Breast epithelium (tissue), 4 donors: ENCODE measurements around the gene DPH6. TPM values are rescaled to one million over a fixed set of nuclear protein-coding genes. Genes with fewer than 3 reads are reported as not detected.
A peak's percentile ranks its signal among the peaks of the same experiment; 100 is the strongest.

Experiments
- DNase-seq, 2 donors: peaks; one replicate each; pipeline ENCODE4 v3.0.0-alpha.2; 2019; ENCODE audit warnings: low spot score in 2 of 2
- H3K27ac ChIP-seq, 2 donors: fragments of 200-600 bp; sonication (generic) in 1 of 2; one replicate each; pipeline ENCODE4 v1.5.1; 2016 to 2019; ENCODE audit warnings: mild to moderate bottlenecking in 1 of 2
- H3K27me3 ChIP-seq, 2 donors: fragments of 200-600 bp; sonication (generic) in 1 of 2; one replicate each; pipeline versions ENCODE4 v1.5.1 to v1.6.0; 2017 to 2019; ENCODE audit warnings: control low read depth in 1 of 2, mild to moderate bottlenecking in 1 of 2
- H3K36me3 ChIP-seq: fragments of 200-600 bp; one replicate; pipeline ENCODE4 v1.5.1; 2019
- H3K4me1 ChIP-seq, 2 donors: fragments of 200-600 bp; sonication (generic); one replicate each; pipeline ENCODE4 v1.5.1; 2016 to 2019; ENCODE audit warnings: control low read depth in 1 of 2
- H3K4me3 ChIP-seq, 3 donors: fragments of 200-600 bp; sonication (generic); 1 replicate in 2 of 3; 2 replicates in 1 of 3; pipeline ENCODE4 v1.5.1; 2016 to 2019; ENCODE audit warnings: mild to moderate bottlenecking in 3 of 3, moderate library complexity in 2 of 3
- H3K9me3 ChIP-seq, 2 donors: fragments of 200-600 bp; sonication (generic) in 1 of 2; one replicate each; pipeline ENCODE4 v1.5.1; 2016 to 2019; ENCODE audit warnings: control low read depth in 1 of 2
- POLR2A ChIP-seq: fragments of 450-650 bp; IDR thresholded peaks from one replicate; pipeline ENCODE4 v1.6.1; 2016; ENCODE audit warnings: antibody characterized with exemption, mild to moderate bottlenecking, moderate library complexity
- POLR2AphosphoS5 ChIP-seq, 3 donors: sonication (generic); formaldehyde crosslinking; IDR thresholded peaks; one replicate each; pipeline ENCODE4 v1.6.1; 2017; ENCODE audit warnings: antibody characterized with exemption in 3 of 3
- intact Hi-C: fragments of 100-400 bp; cut with DNase I; formaldehyde crosslinking; loops from one replicate; pipeline ENCODE4 v1.15.1; 2023; ENCODE audit warnings: low total_unique reads
- total RNA-seq, 3 donors: library from RNA; depleted of rRNA; stranded (reverse); fragments of >200 nt; gene quantifications; one replicate each; pipeline ENCODE4 v1.1.0, GENCODE V29; 2016
- TF ChIP-seq, protein P1 (sequence below), 3 donors: fragments of 450-650 bp; IDR thresholded peaks; one replicate each; pipeline ENCODE4 v1.5.1; 2016 to 2017; ENCODE audit warnings: antibody characterized with exemption in 3 of 3, mild to moderate bottlenecking in 3 of 3, moderate library complexity in 3 of 3

The DPH6 gene
- total RNA-seq, 3 donors from 2014 or later: 18.0 to 25.2 (median 20.8) TPM

DNA sequence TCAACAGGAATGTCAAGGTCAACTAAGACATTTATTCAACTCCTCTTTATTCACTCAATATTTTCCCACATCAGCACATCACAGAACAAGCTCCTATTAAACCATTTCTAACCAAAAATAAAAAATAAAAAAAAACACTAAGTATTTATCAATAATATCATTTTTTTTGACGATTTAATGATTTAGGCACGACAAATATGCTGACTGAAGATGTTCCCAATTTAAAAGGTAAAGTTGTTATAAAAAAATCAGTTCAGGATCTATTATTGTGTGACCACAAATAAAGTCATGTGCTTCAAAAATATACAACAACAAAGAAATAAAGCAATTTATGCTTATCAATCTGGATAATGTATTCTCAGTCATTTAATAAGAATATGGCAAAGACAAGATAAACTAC lies 16.2 kb downstream of the DPH6 start:
- Histone ChIP-seq H3K4me3 (no peak overlapping the region), H3K27ac (no peak overlapping the region), H3K9me3 (no peaks in the 10 kb centered on the region), H3K27me3 (no peaks in the 10 kb centered on the region), H3K4me1 (no peaks in the 10 kb centered on the region), H3K36me3 (no peaks in the 10 kb centered on the region)
- TF ChIP-seq POLR2AphosphoS5 (IDR thresholded peaks at IDR 0.05): no peak
- no peak for TF ChIP-seq POLR2A
- TF ChIP-seq, protein P1, sequence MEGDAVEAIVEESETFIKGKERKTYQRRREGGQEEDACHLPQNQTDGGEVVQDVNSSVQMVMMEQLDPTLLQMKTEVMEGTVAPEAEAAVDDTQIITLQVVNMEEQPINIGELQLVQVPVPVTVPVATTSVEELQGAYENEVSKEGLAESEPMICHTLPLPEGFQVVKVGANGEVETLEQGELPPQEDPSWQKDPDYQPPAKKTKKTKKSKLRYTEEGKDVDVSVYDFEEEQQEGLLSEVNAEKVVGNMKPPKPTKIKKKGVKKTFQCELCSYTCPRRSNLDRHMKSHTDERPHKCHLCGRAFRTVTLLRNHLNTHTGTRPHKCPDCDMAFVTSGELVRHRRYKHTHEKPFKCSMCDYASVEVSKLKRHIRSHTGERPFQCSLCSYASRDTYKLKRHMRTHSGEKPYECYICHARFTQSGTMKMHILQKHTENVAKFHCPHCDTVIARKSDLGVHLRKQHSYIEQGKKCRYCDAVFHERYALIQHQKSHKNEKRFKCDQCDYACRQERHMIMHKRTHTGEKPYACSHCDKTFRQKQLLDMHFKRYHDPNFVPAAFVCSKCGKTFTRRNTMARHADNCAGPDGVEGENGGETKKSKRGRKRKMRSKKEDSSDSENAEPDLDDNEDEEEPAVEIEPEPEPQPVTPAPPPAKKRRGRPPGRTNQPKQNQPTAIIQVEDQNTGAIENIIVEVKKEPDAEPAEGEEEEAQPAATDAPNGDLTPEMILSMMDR (IDR thresholded peaks at IDR 0.05): no peak
- DNase-seq: no peak
- intact Hi-C loops: no loop called here

GRCh38 chr15:35522061-35522460 lies 23.9 kb downstream of the DPH6 start:
- intact Hi-C loops: no loop called here
- TF ChIP-seq, protein P1 (IDR thresholded peaks at IDR 0.05): no peak
- no peak for DNase-seq

DNA sequence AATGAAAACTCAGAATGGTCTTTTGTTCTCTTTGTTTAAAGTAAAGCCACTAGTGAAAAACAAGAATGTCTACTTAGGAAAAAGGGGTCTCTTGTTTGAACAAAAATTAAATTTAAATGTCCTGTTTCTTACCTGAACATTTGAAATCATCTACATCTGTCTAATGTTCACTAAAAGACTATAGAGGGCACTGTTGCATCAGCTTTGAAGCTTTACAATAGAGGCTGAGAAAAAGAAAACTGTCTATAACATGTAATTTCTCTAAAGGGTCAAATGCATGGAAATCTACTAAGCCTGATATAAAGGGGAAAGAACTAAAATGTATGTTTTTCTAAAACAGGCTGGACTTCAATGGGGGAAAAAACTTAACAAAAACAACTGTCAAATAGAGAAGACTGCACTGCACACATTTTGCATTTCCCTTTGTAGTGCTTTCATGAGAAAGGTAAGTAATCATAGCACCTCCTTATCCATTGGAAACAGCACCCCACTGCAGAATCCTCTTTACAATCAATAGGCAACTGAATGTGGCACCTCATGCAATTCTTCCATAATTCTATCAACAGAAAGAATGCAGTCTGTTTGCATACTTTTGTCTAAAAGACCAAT lies 26.3 kb downstream of the DPH6 start:
- Histone ChIP-seq H3K27me3 (no peaks in the 10 kb centered on the region), H3K9me3 (no peaks in the 10 kb centered on the region), H3K4me1 (no peaks in the 10 kb centered on the region), H3K27ac (no peak overlapping the region), H3K36me3 (no peaks in the 10 kb centered on the region), H3K4me3 (no peak overlapping the region)
- intact Hi-C loops: loop anchor here (10.0 kb wide), 1 partner anchor 1625 kb away; no protein-coding TSS in a partner anchor
- DNase-seq: no peak
- TF ChIP-seq, protein P1 (IDR thresholded peaks at IDR 0.05): peak in 2 of 3 donors; percentile 44 to 62
- TF ChIP-seq POLR2A (no peak), POLR2AphosphoS5 (IDR thresholded peaks at IDR 0.05) (no peak)

More at GRCh38 chr15:35522061-35522460, 23.9 kb downstream of the DPH6 start:
- H3K4me1 ChIP-seq: no peaks in the 10 kb centered on the region
- no peak overlapping the region for H3K27ac ChIP-seq
- H3K9me3 ChIP-seq: no peaks in the 10 kb centered on the region
- H3K4me3 ChIP-seq: no peak overlapping the region
- no peaks in the 10 kb centered on the region for H3K36me3 ChIP-seq
- no peaks in the 10 kb centered on the region for H3K27me3 ChIP-seq

DNA sequence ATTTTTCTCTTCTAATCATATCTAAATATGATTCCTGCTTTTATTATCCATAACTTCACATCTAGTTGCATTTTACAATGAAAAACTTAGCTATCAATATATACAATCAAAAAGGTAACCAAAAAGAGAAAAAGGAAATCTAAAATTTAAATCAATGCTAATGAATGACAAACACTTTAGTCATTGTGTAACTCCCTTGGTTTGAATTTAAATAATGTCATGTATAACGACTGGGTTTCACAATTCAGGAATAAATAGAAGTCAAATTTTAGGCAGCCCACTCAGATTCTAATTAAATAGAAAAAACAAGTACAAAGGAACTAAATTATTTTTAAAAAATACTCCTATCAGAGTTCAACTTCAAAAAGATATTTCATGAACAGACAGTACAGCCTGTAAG lies 26.9 kb downstream of the DPH6 start:
- Histone ChIP-seq H3K9me3 (no peaks in the 10 kb centered on the region), H3K27me3 (no peaks in the 10 kb centered on the region), H3K27ac (no peak overlapping the region), H3K36me3 (no peaks in the 10 kb centered on the region), H3K4me1 (no peaks in the 10 kb centered on the region), H3K4me3 (no peak overlapping the region)
- TF ChIP-seq POLR2A: no peak
- TF ChIP-seq, protein P1 (IDR thresholded peaks at IDR 0.05): no peak
- no peak for TF ChIP-seq POLR2AphosphoS5 (IDR thresholded peaks at IDR 0.05)
- no peak for DNase-seq
- intact Hi-C loops: loop anchor here (10.0 kb wide), 1 partner anchor 1626 kb away; no protein-coding TSS in a partner anchor

GRCh38 chr15:35514759-35515158 lies 31.2 kb downstream of the DPH6 start:
- intact Hi-C loops: loop anchor here (10.0 kb wide), 1 partner anchor 1630 kb away; no protein-coding TSS in a partner anchor
- no peak overlapping the region for H3K27ac ChIP-seq

More at GRCh38 chr15:35514759-35515158, 31.2 kb downstream of the DPH6 start:
- Histone ChIP-seq H3K27me3 (no peaks in the 10 kb centered on the region), H3K9me3 (no peaks in the 10 kb centered on the region), H3K4me3 (no peak overlapping the region), H3K4me1 (no peaks in the 10 kb centered on the region), H3K36me3 (no peaks in the 10 kb centered on the region)
- DNase-seq: no peak
- TF ChIP-seq POLR2AphosphoS5 (IDR thresholded peaks at IDR 0.05): no peak
- TF ChIP-seq POLR2A: no peak
- TF ChIP-seq, protein P1 (IDR thresholded peaks at IDR 0.05): no peak
